HepG2 (cell line): ENCODE results near the gene RIPPLY2. TPM values are rescaled to one million over a fixed set of nuclear protein-coding genes. Genes with fewer than 3 reads are reported as not detected.

Experiments used
- ATAC-seq: fragments of 200-7000 bp; cut with Tn5 transposase; 3 replicates; pipeline ENCODE4 v1.9.1; 2020; ENCODE audit warnings: mild to moderate bottlenecking, moderate library complexity
- BruUV-seq: library from RNA; stranded (reverse); fragments of 400-500 nt; replicated peaks from 2 replicates; lab custom pipeline; 2021; lab: Mats Ljungman, UMichigan
- CTCF ChIA-PET: fragments of 300-600 bp; formaldehyde crosslinking; extraction: SDS; loops from one replicate; lab custom pipeline; 2021; ENCODE audit warnings: low total read pairs, inconsistent platforms, low intra/inter-chr PET ratio; lab: Yijun Ruan, JAX
- POLR2A ChIA-PET: fragments of 350-600 bp; sonication (Branson Sonifier 250); formaldehyde crosslinking; loops from one replicate; lab custom pipeline; 2020; ENCODE audit warnings: antibody characterized with exemption, inconsistent platforms; lab: Yijun Ruan, JAX
- DNase-seq: peaks from one replicate; pipeline ENCODE4 v3.0.0-alpha.2; 2015; ENCODE audit warnings: low spot score
- FAIRE-seq: peaks from 3 replicates; lab custom pipeline; 2011; peaks lifted over from hg19 to GRCh38; lab: Jason Lieb, UNC
- H2AFZ ChIP-seq: one replicate; pipeline ENCODE4 v1.6.1; 2011; ENCODE audit warnings: low read length, inconsistent platforms
- H3K27ac ChIP-seq: fragments of 300-600 bp; 3 replicates; pipeline ENCODE4 v1.8.0; 2011; ENCODE audit warnings: mixed run types, mild to moderate bottlenecking, mixed read lengths, low read length, inconsistent platforms; ENCODE audit not compliant: insufficient read depth; ENCODE audit errors: extremely low read length
- H3K27me3 ChIP-seq, 2 experiments: fragments of 200-600 bp in 1 of 2; 2 replicates in 1 of 2; 3 replicates in 1 of 2; pipeline versions ENCODE4 v1.6.0 to v1.8.0; 2011; ENCODE audit warnings: low read length in 2 of 2, mild to moderate bottlenecking in 2 of 2, moderate library complexity in 2 of 2, inconsistent platforms in 1 of 2; ENCODE audit not compliant: insufficient read depth in 2 of 2, control insufficient read depth in 1 of 2
- H3K36me3 ChIP-seq, 2 experiments: fragments of 200-600 bp in 1 of 2; replicated peaks in 1 of 2; 2 replicates in 1 of 2; 3 replicates in 1 of 2; pipeline versions ENCODE4 v1.5.1 to v1.8.0; 2011; ENCODE audit warnings: low read length in 2 of 2, inconsistent platforms in 1 of 2; ENCODE audit not compliant: insufficient read depth in 2 of 2, control insufficient read depth in 1 of 2
- H3K4me1 ChIP-seq: 2 replicates; pipeline ENCODE4 v1.5.1; 2012; ENCODE audit warnings: low read length, inconsistent platforms; ENCODE audit not compliant: insufficient read depth
- H3K4me2 ChIP-seq: 2 replicates; pipeline ENCODE4 v1.6.0; 2011; ENCODE audit warnings: low read depth, low read length, inconsistent platforms
- H3K4me3 ChIP-seq, 3 experiments: fragments of 200-600 bp in 1 of 3; sonication (generic), shearing (Covaris generic) in 1 of 3; replicated peaks in 1 of 3; 2 replicates each; pipeline ENCODE4 v1.5.1; 2011 to 2016; ENCODE audit warnings: low read length in 3 of 3, inconsistent platforms in 2 of 3, low read depth in 2 of 3, mild to moderate bottlenecking in 2 of 3, control low read depth in 1 of 3, mixed read lengths in 1 of 3; ENCODE audit not compliant: insufficient read depth in 1 of 3
- H3K79me2 ChIP-seq: one replicate; pipeline ENCODE4 v1.6.1; 2011; ENCODE audit warnings: low read length, inconsistent platforms; ENCODE audit not compliant: insufficient read depth
- H3K9ac ChIP-seq: 2 replicates; pipeline ENCODE4 v1.6.0; 2011; ENCODE audit warnings: mild to moderate bottlenecking, low read depth, low read length, inconsistent platforms; ENCODE audit not compliant: insufficient read depth
- H3K9me3 ChIP-seq: 2 replicates; pipeline ENCODE4 v1.5.1; 2012; ENCODE audit warnings: mild to moderate bottlenecking, low read length
- H4K20me1 ChIP-seq: 2 replicates; pipeline ENCODE4 v1.6.0; 2011; ENCODE audit warnings: inconsistent platforms, mild to moderate bottlenecking, low read length, moderate library complexity; ENCODE audit not compliant: insufficient read depth
- ARHGAP35 ChIP-seq: sonication (generic); formaldehyde crosslinking; IDR thresholded peaks from 2 replicates; pipeline ENCODE4 v1.9.0; 2022; ENCODE audit warnings: mild to moderate bottlenecking, inconsistent platforms, moderate library complexity, missing genetic modification reagents, borderline replicate concordance
- ARNTL ChIP-seq: sonication (generic); formaldehyde crosslinking; IDR thresholded peaks from 2 replicates; pipeline ENCODE4 v1.4.0; 2020; ENCODE audit warnings: mild to moderate bottlenecking, missing genetic modification reagents
- E2F5 ChIP-seq: sonication (generic); formaldehyde crosslinking; conservative IDR thresholded peaks from 2 replicates; pipeline ENCODE4 v1.4.0; 2020; ENCODE audit warnings: missing genetic modification reagents
- EED ChIP-seq: sonication (generic); formaldehyde crosslinking; IDR thresholded peaks from 2 replicates; pipeline ENCODE4 v1.5.0; 2020; ENCODE audit warnings: mild to moderate bottlenecking, missing genetic modification reagents
- ETV5 ChIP-seq: IDR thresholded peaks from 2 replicates; pipeline ENCODE4 v1.6.1; 2018; ENCODE audit warnings: missing biosample characterization, missing genetic modification reagents, inconsistent platforms, borderline replicate concordance
- KAT2B ChIP-seq: fragments of 150-350 bp; IDR thresholded peaks from 2 replicates; pipeline ENCODE4 v1.6.1; 2014; ENCODE audit warnings: low read depth, low read length, borderline replicate concordance
- REST ChIP-seq, 2 experiments: IDR thresholded peaks; 2 replicates each; pipeline ENCODE4 v1.6.1; 2011 to 2012; ENCODE audit warnings: low read length in 2 of 2, borderline replicate concordance in 1 of 2, low read depth in 1 of 2, mild to moderate bottlenecking in 1 of 2, moderate library complexity in 1 of 2
- SMAD1 ChIP-seq: sonication (generic); formaldehyde crosslinking; IDR thresholded peaks from 2 replicates; pipeline ENCODE4 v1.4.0; 2020; ENCODE audit warnings: missing genetic modification reagents, low read depth, mild to moderate bottlenecking, borderline replicate concordance
- STAT6 ChIP-seq: sonication (generic); formaldehyde crosslinking; IDR thresholded peaks from 2 replicates; pipeline ENCODE4 v1.4.0; 2020; ENCODE audit warnings: missing genetic modification reagents, mild to moderate bottlenecking, borderline replicate concordance
- TFDP1 ChIP-seq: IDR thresholded peaks from 2 replicates; pipeline ENCODE4 v1.6.1; 2016; ENCODE audit warnings: missing compliant biosample characterization, missing genetic modification reagents, borderline replicate concordance
- ZNF224 ChIP-seq: sonication (generic); formaldehyde crosslinking; IDR thresholded peaks from 2 replicates; pipeline ENCODE4 v1.5.0; 2020; ENCODE audit warnings: mild to moderate bottlenecking, missing genetic modification reagents
- ZNF317 ChIP-seq: sonication (generic); formaldehyde crosslinking; IDR thresholded peaks from 2 replicates; pipeline ENCODE4 v1.5.0; 2020; ENCODE audit warnings: mild to moderate bottlenecking, missing genetic modification reagents
- ZNF614 ChIP-seq: IDR thresholded peaks from 2 replicates; pipeline ENCODE4 v1.6.1; 2018; ENCODE audit warnings: missing biosample characterization, missing genetic modification reagents, inconsistent platforms, borderline replicate concordance
- ZNF644 ChIP-seq: IDR thresholded peaks from 2 replicates; pipeline ENCODE4 v1.6.1; 2016; ENCODE audit warnings: low read depth
- ZNF720 ChIP-seq: sonication (generic); formaldehyde crosslinking; IDR thresholded peaks from 2 replicates; pipeline ENCODE4 v1.4.0; 2020; ENCODE audit warnings: missing genetic modification reagents
- WGBS: methylation state at CpG from one replicate; pipeline ENCODE4 v1.1.6; 2017; ENCODE audit warnings: low lambda C conversion rate; 5-methylcytosine and 5-hydroxymethylcytosine counted together
- in situ Hi-C: cut with HindIII; loops from 2 replicates; pipeline ENCODE4 v1.10.0; 2017; ENCODE audit warnings: low pct_unique_long_range_greater_than_20kb; ENCODE audit not compliant: extremely low pct_ligation_motif_present
- intact Hi-C: fragments of 100-400 bp; cut with micrococcal nuclease; formaldehyde crosslinking; loops from one replicate; pipeline ENCODE4 v1.10.0; 2022; ENCODE audit not compliant: unreplicated experiment
- polyA plus RNA-seq, 8 experiments: library from polyadenylated mRNA; depleted of rRNA in 3 of 8; stranded (reverse) in 7 of 8; unstranded in 1 of 8; fragments of >200 nt; fragmentation: Illumina TruSeq in 4 of 8; extraction: Trizol in 4 of 8; gene quantifications; 2 replicates each; pipeline versions ENCODE4 v1.2.1 to v1.2.3, GENCODE V29; 2011 to 2016; ENCODE audit warnings: low read depth in 4 of 8, missing spikeins in 1 of 8, mixed read lengths in 1 of 8; ENCODE audit not compliant: insufficient read depth in 1 of 8
- total RNA-seq, 5 experiments: library from RNA; depleted of rRNA; stranded (reverse); fragments of >200 nt; fragmentation: Illumina TruSeq; extraction: Trizol; gene quantifications; 2 replicates each; pipeline ENCODE4 v1.2.3, GENCODE V29; 2016; ENCODE audit warnings: low read depth in 1 of 5

RIPPLY2 gene
- total and polyA plus RNA-seq, 2 of the 13 experiments (the other 11 are each of a cell fraction or from before 2014, with no cell fraction given), result not detected

GRCh38 chr6:83891586-83891985 lies 38.4 kb downstream of the RIPPLY2 start:
- ATAC-seq, result no peak
- H2AFZ ChIP-seq, result no peak overlapping the region
- DNase-seq, result no peak
- POLR2A ChIA-PET, result no interaction called here
- H3K4me2 ChIP-seq, result no peak overlapping the region
- no peaks in the 10 kb centered on the region for H3K36me3 ChIP-seq
- no peaks in the 10 kb centered on the region for H4K20me1 ChIP-seq
- FAIRE-seq, result no peak
- H3K27ac ChIP-seq, result no peak overlapping the region
- H3K4me3 ChIP-seq, result no peak overlapping the region
- intact Hi-C loops, result no loop called here
- 93% methylated on average over 4 of the region's 4 CpGs for WGBS
- CTCF ChIA-PET, result no interaction called here
- H3K9me3 ChIP-seq, result no peaks in the 10 kb centered on the region
- H3K27me3 ChIP-seq, result no peaks in the 10 kb centered on the region
- no peak overlapping the region for H3K9ac ChIP-seq
- no peaks in the 10 kb centered on the region for H3K4me1 ChIP-seq
- no peaks in the 10 kb centered on the region for H3K79me2 ChIP-seq
- in situ Hi-C loops, result no loop called here
- BruUV-seq, result no TSS peak
- TF ChIP-seq EED (CRISPR knock-in tag), result no peak
- TF ChIP-seq ZNF317 (CRISPR knock-in tag), result no peak
- TF ChIP-seq ARHGAP35 (CRISPR knock-in tag), result no peak
- TF ChIP-seq ZNF644 (CRISPR knock-in tag), result no peak
- no peak for TF ChIP-seq REST (IDR thresholded peaks at IDR 0.05; ENCODE audit: borderline replicate concordance in 1 of 2, low read depth in 1 of 2, low read length in 2 of 2)
- TF ChIP-seq STAT6 (CRISPR knock-in tag), result no peak
- TF ChIP-seq SMAD1, result no peak
- no peak for TF ChIP-seq KAT2B
- no peak for TF ChIP-seq ZNF720
- no peak for TF ChIP-seq E2F5 (CRISPR knock-in tag)
- TF ChIP-seq ARNTL (CRISPR knock-in tag), result no peak
- TF ChIP-seq ZNF224 (CRISPR knock-in tag), result no peak
- TF ChIP-seq ETV5 (CRISPR knock-in tag), result no peak
- no peak for TF ChIP-seq TFDP1 (CRISPR knock-in tag)
- TF ChIP-seq ZNF614 (CRISPR knock-in tag), result no peak
